ENCODE measurements around the gene PPM1F. TPM values are rescaled to one million over a fixed set of nuclear protein-coding genes. Genes with fewer than 3 reads are reported as not detected.
A peak's percentile ranks its signal among the peaks of the same experiment; 100 is the strongest.

Gene PPM1F
- total RNA-seq, 1 experiment from 2014 or later: 19.7 TPM

DNA sequence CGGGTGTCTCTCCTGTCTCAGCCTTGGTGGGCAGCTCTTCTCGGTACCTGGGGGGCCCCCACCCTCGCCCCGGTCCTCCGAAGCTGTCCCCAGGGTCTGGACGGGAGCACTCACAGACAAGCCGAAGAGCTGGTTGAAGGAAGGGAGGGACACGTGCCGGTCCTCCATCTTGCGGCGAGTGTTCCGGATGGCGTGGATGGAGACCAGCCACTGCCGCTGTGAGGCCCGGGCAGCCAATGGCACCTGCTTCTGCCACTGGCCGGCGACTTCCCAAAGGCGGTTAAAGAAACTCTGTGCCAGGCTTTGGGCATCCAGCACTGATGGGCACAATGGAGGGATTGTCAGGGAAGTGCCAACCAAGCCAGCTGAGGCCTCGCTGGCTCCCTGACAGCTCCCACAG, 18.7 kb downstream of the PPM1F start:
- Histone ChIP-seq H3K27me3 (ENCODE audit: control insufficient read depth, insufficient read depth, low read length) (no peaks in the 10 kb centered on the region), H3K36me3 (replicated peaks; ENCODE audit: control insufficient read depth, insufficient read depth, low read length) (peaks cover 3% of the 10 kb centered on the region)
- no peak for DNase-seq

DNA sequence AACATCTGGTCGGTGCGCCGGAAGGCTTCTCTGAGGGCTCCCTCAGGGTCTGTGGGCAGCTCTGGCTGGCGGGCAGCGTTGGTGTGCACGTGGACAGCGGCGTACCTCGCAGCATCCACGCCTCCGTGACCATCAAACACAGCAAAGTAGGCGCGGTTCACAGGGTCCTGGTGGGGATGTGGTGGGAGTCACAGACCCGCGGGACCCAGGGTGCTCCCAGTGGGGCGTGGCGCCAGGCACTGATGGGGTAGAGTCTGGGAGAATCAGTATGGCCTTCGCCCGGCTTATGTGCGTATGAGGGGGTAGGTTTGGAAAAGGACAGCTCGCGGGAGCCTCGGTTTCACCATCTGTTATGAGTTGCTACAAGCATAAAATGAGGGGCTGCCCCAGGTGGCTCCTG, 19.2 kb downstream of the PPM1F start:
- Histone ChIP-seq H3K4me3 (ENCODE audit: insufficient read depth, low read depth, low read length) (no peak overlapping the region), H3K27me3 (ENCODE audit: control insufficient read depth, insufficient read depth, low read length) (no peaks in the 10 kb centered on the region), H3K36me3 (replicated peaks; ENCODE audit: control insufficient read depth, insufficient read depth, low read length) (peaks cover 3% of the 10 kb centered on the region)
- no peak for DNase-seq

More for the DNA sequence above, 18.7 kb downstream of the PPM1F start:
- no peak overlapping the region for H3K4me3 ChIP-seq (ENCODE audit: insufficient read depth, low read depth, low read length)

- peaks cover 3% of the 10 kb centered on the region for H3K36me3 ChIP-seq (replicated peaks; ENCODE audit: control insufficient read depth, insufficient read depth, low read length)
- no peak for DNase-seq
- no peak overlapping the region for H3K4me3 ChIP-seq (ENCODE audit: insufficient read depth, low read depth, low read length)
- H3K27me3 ChIP-seq (ENCODE audit: control insufficient read depth, insufficient read depth, low read length): no peaks in the 10 kb centered on the region
These were observed 20.3 kb downstream of the PPM1F start for GRCh38 chr22:21932347-21932746.

- H3K36me3 ChIP-seq (replicated peaks; ENCODE audit: control insufficient read depth, insufficient read depth, low read length): peaks cover 3% of the 10 kb centered on the region
- no peak for DNase-seq
- H3K4me3 ChIP-seq (ENCODE audit: insufficient read depth, low read depth, low read length): no peak overlapping the region
- H3K27me3 ChIP-seq (ENCODE audit: control insufficient read depth, insufficient read depth, low read length): no peaks in the 10 kb centered on the region
These were observed 21.6 kb downstream of the PPM1F start for GRCh38 chr22:21931056-21931455.

- H3K27me3 ChIP-seq (ENCODE audit: control insufficient read depth, insufficient read depth, low read length): no peaks in the 10 kb centered on the region
- H3K36me3 ChIP-seq (replicated peaks; ENCODE audit: control insufficient read depth, insufficient read depth, low read length): peaks cover 3% of the 10 kb centered on the region
- H3K4me3 ChIP-seq (ENCODE audit: insufficient read depth, low read depth, low read length): no peak overlapping the region
- DNase-seq: no peak
These were observed 23.4 kb downstream of the PPM1F start for GRCh38 chr22:21929253-21929652.

DNA sequence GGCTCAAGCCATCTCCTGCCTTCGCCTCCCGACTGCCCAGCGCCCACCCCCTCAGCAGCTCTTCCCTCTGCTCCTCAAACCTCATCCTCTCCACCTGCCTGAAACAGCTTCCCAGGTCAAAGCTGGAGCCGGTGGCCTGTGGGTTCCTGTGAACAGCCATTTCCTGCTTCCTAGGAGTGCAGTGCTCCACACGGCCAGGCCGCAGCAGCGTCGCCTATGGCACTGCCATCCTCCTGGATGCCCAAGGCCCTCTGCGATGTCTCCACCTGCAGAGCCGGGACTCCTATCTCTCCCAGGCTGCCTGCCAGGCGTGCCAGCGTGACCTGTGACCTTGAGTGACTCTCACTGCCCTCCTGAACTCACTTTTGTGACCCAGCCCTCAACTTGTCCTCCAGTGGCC, 24.6 kb downstream of the PPM1F start:
- no peaks in the 10 kb centered on the region for H3K27me3 ChIP-seq (ENCODE audit: control insufficient read depth, insufficient read depth, low read length)
- no peak overlapping the region for H3K4me3 ChIP-seq (ENCODE audit: insufficient read depth, low read depth, low read length)
- peaks cover 3% of the 10 kb centered on the region for H3K36me3 ChIP-seq (replicated peaks; ENCODE audit: control insufficient read depth, insufficient read depth, low read length)
- DNase-seq: peak; percentile 50

- no peaks in the 10 kb centered on the region for H3K27me3 ChIP-seq (ENCODE audit: control insufficient read depth, insufficient read depth, low read length)
- no peak overlapping the region for H3K4me3 ChIP-seq (ENCODE audit: insufficient read depth, low read depth, low read length)
- DNase-seq: peak; percentile 87
- H3K36me3 ChIP-seq (replicated peaks; ENCODE audit: control insufficient read depth, insufficient read depth, low read length): peaks cover 3% of the 10 kb centered on the region
These were observed 25.3 kb downstream of the PPM1F start for GRCh38 chr22:21927174-21927823.

DNA sequence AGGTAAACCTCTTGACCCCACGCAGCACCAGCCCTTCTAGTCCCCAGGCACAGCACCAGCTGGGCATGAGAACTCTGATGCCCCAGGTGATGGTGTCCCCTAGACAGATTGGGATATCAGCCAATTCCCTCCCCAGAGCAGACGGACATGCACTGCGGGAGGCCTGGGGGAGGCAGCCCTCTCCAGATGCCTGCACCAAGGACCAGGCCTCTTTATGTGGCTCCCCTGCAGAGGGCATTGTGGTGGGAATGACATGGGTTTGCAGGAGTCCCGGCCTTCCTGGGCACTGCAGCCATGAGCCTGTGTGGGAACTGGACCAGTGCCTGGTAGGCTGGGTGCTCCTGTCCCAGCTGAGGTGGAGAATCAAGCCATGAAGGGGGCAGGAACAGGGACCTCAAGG, 25.9 kb downstream of the PPM1F start:
- Histone ChIP-seq H3K27me3 (ENCODE audit: control insufficient read depth, insufficient read depth, low read length) (no peaks in the 10 kb centered on the region), H3K4me3 (ENCODE audit: insufficient read depth, low read depth, low read length) (no peak overlapping the region), H3K36me3 (replicated peaks; ENCODE audit: control insufficient read depth, insufficient read depth, low read length) (peaks cover 3% of the 10 kb centered on the region)
- DNase-seq: peak; percentile 49

GRCh38 chr22:21923163-21923561, 29.5 kb downstream of the PPM1F start:
- H3K4me3 ChIP-seq (ENCODE audit: insufficient read depth, low read depth, low read length): no peak overlapping the region
- no peaks in the 10 kb centered on the region for H3K27me3 ChIP-seq (ENCODE audit: control insufficient read depth, insufficient read depth, low read length)
- H3K36me3 ChIP-seq (replicated peaks; ENCODE audit: control insufficient read depth, insufficient read depth, low read length): no peaks in the 10 kb centered on the region; the same call in 1 of the 2 replicates
- no peak for DNase-seq

- H3K36me3 ChIP-seq (replicated peaks; ENCODE audit: control insufficient read depth, insufficient read depth, low read length): no peaks in the 10 kb centered on the region; the same call in 1 of the 2 replicates
- H3K27me3 ChIP-seq (ENCODE audit: control insufficient read depth, insufficient read depth, low read length): no peaks in the 10 kb centered on the region
- peak; percentile 53 for DNase-seq
- H3K4me3 ChIP-seq (ENCODE audit: insufficient read depth, low read depth, low read length): no peak overlapping the region
These were observed 30.1 kb downstream of the PPM1F start for GRCh38 chr22:21922370-21923162.

- DNase-seq: peak; percentile 92
- H3K4me3 ChIP-seq (ENCODE audit: insufficient read depth, low read depth, low read length): no peak overlapping the region
- no peaks in the 10 kb centered on the region; the same call in 1 of the 2 replicates for H3K36me3 ChIP-seq (replicated peaks; ENCODE audit: control insufficient read depth, insufficient read depth, low read length)
- H3K27me3 ChIP-seq (ENCODE audit: control insufficient read depth, insufficient read depth, low read length): no peaks in the 10 kb centered on the region
These were observed 30.9 kb downstream of the PPM1F start for GRCh38 chr22:21921729-21922128.

DNA sequence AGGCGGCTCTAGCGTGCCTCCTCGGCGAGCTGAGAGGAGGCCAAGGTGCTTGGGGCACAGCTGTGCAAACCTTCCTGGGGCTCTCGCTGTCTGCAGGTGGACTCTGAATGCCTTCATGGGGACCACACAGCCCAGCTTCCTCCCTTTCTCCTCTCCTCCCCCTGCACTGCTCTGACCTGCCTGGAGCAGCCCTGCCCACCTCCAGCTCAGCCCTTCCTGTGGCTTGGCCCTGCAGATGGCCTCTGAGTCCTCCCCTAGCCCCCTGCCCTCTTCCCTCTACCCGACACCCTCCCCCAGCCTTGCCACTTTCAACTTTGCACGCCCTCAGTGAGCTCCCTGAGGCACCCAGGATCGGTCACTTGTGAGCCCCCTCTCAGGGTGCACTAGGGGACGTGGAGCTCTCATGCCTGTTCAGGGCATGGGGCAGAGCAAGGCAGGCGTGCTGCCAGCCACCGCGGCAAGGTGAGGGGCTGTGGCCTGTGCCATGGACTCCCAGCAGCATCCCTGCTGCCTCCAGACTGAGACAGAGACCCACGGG, 31.4 kb downstream of the PPM1F start:
- H3K4me3 ChIP-seq (ENCODE audit: insufficient read depth, low read depth, low read length): no peak overlapping the region
- peak; percentile 80 for DNase-seq
- no peaks in the 10 kb centered on the region; the same call in 1 of the 2 replicates for H3K36me3 ChIP-seq (replicated peaks; ENCODE audit: control insufficient read depth, insufficient read depth, low read length)
- H3K27me3 ChIP-seq (ENCODE audit: control insufficient read depth, insufficient read depth, low read length): no peaks in the 10 kb centered on the region

DNA sequence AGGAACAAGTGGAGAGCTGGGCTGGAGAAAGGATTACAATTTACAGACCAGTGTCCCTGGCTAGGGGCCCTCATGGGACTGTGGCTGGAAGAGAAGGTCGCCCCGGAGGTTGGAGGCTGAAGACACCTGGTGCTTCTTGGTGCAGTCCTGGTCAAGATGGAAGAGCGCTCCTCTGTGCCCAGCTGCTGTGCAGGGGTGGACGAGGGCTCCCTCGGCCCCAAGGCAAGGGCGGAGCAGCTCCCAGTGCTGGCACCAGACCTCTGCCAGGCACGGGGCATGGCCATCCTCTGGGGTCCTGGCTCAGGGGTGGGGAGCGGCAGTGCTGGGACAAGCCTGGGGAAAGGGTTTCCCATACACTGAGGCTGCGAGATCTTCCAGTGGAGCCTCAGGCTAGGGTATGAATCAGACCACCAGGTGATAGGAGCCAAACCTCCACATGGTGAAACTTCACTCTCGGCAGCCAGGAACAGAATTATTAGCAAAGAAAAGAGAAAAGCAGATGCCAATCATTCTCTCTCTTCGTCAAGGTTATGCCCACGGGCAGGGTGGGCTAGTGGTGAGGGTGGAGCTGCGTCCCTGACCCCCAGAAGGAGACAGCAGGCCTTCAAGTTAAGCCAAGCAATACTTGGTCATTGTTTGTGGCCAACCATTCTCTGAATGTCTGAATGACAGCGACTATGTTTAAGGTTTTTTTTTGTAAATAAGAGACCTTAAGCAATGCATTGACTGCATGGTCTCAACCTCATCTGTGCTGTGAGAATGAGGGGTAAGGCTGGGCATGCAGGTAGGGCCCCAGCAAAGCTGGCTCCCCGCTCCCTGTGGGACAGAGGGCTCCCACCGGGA, 32.1 kb downstream of the PPM1F start:
- Histone ChIP-seq H3K27me3 (ENCODE audit: control insufficient read depth, insufficient read depth, low read length) (no peaks in the 10 kb centered on the region), H3K4me3 (ENCODE audit: insufficient read depth, low read depth, low read length) (no peak overlapping the region), H3K36me3 (replicated peaks; ENCODE audit: control insufficient read depth, insufficient read depth, low read length) (no peaks in the 10 kb centered on the region; the same call in 1 of the 2 replicates)
- peak; percentile 63 for DNase-seq

GRCh38 chr22:21919526-21920307, 32.9 kb downstream of the PPM1F start:
- Histone ChIP-seq H3K36me3 (replicated peaks; ENCODE audit: control insufficient read depth, insufficient read depth, low read length) (no peaks in the 10 kb centered on the region; the same call in 1 of the 2 replicates), H3K4me3 (ENCODE audit: insufficient read depth, low read depth, low read length) (no peak overlapping the region), H3K27me3 (ENCODE audit: control insufficient read depth, insufficient read depth, low read length) (no peaks in the 10 kb centered on the region)
- peak; percentile 84 for DNase-seq
